Activated T-cell treated with anti-CD3 and anti-CD28 coated beads for 4 hours (primary cell): Measurements from ENCODE around the gene MEIKIN.

Experiments used
- DNase-seq: peaks from one replicate; pipeline ENCODE4 v3.0.0-alpha.2; 2020

The MEIKIN gene

GRCh38 chr5:131766689-131767088 lies 178.8 kb downstream of the MEIKIN start:
- no peak for DNase-seq

GRCh38 chr5:131765261-131765660 lies 180.2 kb downstream of the MEIKIN start:
- no peak for DNase-seq

- no peak for DNase-seq
Observed at GRCh38 chr5:131763968-131764367, 181.5 kb downstream of the MEIKIN start.

GRCh38 chr5:131760793-131761192 lies 184.7 kb downstream of the MEIKIN start:
- no peak for DNase-seq

GRCh38 chr5:131759704-131760103 lies 185.8 kb downstream of the MEIKIN start:
- no peak for DNase-seq

GRCh38 chr5:131758520-131758900 lies 187.0 kb downstream of the MEIKIN start:
- no peak for DNase-seq

GRCh38 chr5:131757830-131758519 lies 187.5 kb downstream of the MEIKIN start:
- no peak for DNase-seq
